ENCODE results near the gene CAPN9.
"Not testable (repeated sequence)": the region's sequence is repeated elsewhere in the genome, so short reads cannot be mapped to it uniquely, and the experiment has no call there.

Gene CAPN9

DNA sequence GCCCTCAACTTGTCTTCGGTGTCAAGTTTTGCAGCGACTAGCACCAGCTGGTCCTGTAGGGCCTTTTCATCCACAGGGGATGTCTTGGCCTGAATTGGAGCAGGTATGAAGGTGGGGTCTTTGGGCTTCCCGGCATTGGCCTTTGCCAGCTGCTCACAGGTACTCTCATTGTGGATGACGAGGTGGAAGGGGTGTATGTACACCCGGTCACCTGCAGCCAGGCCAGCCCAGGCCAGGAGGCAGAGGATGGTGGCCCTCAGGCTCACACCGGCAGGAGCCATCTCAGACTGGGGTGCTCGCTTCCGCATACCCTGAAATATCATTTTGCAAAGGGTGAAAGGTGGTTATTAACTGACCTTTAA, 36.7 kb upstream of the CAPN9 start:
- DNase-seq: no peak

- DNase-seq: no peak
Observed at GRCh38 chr1:230711245-230711644, 35.9 kb upstream of the CAPN9 start.

GRCh38 chr1:230712470-230712942, 34.7 kb upstream of the CAPN9 start:
- DNase-seq: no peak

DNA sequence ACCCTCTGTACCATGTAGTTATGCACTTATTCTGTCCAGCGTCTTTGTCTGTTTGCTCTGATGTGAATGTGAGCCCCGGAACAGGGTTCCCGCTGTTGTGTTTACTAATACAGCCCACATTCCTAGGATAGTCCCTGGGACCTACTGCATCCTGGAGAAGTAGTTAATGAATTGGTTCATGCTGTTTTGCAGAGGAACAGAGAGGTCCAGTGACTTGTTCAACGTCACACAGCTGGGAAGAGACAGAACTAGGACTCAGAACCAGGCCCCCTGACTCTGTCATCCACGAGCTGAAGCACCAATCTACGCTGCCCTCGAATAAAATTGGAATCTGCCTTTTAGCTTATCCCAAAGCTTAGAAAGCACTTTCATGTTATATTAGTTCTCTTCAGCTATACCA, 34.0 kb upstream of the CAPN9 start:
- DNase-seq: no peak

DNA sequence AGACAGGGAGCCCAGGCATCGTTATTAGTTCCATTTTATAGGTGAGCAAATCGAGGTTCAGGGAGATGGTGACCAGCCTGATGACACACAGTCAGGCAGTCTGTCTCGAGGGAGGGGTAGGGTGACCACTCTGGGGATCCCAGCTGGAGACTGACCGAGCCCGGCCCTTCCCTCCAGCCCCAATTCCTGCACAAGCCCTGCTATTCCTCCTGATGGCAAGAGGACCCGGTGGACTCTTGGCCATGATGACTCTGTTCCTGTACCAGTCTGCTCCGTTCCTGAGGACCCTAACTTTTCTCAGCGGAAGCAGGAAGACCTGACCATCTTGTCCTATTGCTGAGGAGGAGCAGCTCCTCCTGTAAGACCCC, 33.7 kb upstream of the CAPN9 start:
- no peak for DNase-seq

GRCh38 chr1:230713915-230714764, 33.0 kb upstream of the CAPN9 start, which contains the start of gene AGT:
TSS of gene AGT (minus strand) at chr1:230714122. CDS start at chr1:230710823, 3,299 bp downstream.
- DNase-seq: no peak

- DNase-seq: no peak
Observed at GRCh38 chr1:230715510-230715909, 31.7 kb upstream of the CAPN9 start.

- not testable (repeated sequence) for DNase-seq
Observed at GRCh38 chr1:230716453-230716852, 30.7 kb upstream of the CAPN9 start.

DNA sequence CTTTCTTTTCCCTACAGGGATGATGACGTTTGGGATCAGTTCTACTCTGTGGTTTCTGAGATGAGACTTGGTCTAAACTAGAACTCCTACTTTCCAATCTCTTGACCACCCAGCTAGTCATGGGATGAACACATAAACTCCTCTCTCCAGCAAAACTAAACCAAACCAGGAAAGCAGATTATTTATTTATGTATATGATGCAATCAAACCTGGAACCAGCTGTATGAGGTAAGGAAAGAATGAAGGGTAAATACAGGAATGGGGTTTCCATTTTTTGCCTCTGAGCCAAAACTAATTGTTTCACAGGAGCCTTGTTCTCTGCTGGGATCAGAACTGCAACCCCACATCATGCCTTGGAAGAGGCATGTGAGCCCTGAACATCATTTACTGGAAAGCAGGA, 29.9 kb upstream of the CAPN9 start:
- no peak for DNase-seq

DNA sequence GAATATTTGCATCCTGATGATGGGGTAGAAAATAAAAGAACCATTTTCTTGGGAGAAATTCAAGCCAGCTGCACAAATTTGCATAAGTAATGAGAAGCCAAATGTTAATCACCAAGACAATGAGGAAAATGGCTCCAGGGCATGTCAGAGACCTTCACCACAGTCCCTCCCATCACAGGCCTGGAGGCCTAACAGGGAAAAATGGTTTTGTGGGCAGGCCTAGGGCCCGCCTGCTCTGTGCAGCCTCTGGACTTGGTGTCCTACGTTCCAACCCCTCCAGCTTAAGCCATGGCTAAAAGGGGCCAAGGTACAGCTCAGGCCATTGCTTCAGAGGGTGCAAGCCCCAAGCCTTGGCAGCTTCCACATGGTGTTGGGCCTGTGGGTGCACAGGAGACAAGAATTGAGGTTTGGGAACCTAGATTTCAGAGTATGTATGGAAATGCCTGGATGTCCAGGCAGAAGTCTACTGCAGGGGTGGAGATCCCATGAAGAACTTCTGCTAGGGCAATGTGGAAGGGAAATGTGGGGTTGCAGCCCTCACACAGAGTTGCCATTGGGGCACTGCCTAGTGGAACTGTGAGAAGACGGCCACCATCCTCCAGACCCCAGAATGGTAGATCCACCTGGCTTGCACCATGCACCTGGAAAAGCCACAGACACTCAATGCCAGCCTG, 25.2 kb upstream of the CAPN9 start:
- not testable (repeated sequence) for DNase-seq

- no peak for DNase-seq
Observed at GRCh38 chr1:230725256-230726012, 21.8 kb upstream of the CAPN9 start.

DNA sequence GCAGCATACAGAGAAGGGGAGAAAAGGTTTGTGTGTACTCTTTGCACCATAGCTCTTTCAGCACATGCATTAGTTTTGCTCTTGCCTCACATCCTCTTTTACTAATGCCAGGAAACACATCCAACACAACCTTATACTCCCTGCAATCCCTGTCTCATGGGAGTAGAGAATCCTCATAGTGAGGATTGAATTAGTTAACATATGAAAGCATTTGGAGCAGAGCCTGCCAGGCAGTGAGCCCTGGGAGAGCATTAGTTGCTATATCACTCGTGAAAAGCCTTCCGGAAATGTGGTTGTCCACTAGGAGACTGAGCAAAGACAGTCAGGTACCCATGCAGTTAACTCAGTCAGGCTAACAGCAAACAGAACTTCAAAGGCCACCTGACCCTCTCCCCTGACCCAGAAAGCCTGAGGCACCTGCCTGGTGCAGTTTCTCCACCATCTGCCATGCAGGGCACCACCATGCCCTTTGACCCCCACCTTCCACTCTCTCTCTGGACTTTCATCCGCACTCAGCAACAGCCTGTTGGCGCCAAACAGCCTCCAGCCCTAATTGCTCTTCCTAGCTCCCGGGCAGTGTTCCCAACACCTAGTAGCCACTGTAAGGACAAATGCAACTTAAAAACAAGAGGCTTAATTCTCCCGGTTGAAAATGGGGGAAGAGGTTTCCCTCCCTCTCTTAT, 18.3 kb upstream of the CAPN9 start:
- no peak for DNase-seq

GRCh38 chr1:230730977-230731376, 16.2 kb upstream of the CAPN9 start:
- no peak for DNase-seq

- no peak for DNase-seq
Observed at GRCh38 chr1:230735447-230735846, 11.7 kb upstream of the CAPN9 start.

GRCh38 chr1:230737622-230738262, 9.4 kb upstream of the CAPN9 start:
- DNase-seq: no peak

- no peak for DNase-seq
Observed at GRCh38 chr1:230739564-230740290, 7.5 kb upstream of the CAPN9 start.

DNA sequence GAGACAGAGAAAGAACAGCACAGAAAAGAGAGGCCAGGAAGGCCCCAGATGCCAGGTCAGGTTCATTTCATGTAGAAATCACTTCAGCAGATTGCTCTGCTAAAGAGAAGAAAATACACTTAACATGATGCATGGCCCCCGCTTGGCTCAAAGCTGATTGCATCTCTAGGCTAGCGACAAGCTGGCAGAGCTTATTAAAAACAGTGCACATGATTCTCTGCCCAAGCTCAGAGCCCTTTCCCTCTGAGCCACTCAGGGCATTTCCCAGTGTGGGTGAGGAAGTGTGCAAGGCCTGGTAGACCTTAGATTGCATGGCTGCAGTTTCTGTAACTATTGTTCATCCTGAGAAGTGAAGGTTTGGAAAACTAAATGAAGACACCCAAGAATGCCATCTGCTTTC, 3.3 kb upstream of the CAPN9 start:
- DNase-seq: no peak

DNA sequence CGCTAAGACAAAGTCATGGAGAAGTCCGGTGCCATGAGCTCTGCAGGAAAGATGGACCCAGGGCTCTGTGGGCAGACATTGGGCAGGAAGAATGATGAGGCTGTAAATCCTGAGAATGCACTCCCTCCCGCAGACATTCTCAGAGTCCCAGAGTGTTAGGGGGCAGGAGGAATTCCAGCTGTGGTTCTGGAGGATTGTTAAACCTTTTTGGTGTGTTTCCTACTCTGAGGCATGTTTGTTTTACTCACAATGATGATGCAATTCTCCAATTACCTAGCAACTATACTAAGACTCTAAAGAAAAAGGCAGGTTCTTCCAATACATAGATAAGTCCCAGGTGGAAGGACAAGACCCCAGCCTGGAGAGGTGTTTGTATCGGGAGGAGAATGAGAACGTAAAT, 2.8 kb upstream of the CAPN9 start:
- no peak for DNase-seq

DNA sequence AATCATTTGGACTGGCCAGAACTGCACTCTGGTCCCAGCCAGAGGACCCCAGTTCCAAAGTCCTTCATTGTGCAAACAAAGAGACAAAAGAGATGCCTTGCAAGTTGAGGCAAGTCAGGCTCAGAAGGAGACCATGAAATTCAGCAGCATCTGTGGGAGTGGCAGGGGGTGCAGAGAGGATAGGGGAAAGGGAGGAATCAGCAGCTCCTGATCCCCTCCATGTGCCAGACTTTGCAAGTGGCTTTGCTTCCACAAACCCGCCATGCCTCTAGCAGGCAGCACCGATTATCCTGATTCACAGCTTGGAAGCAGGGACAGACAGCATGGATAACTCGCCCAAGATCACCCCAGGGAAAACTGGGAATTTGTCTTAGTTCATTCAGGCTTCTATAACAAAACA, 2.1 kb upstream of the CAPN9 start:
- DNase-seq: no peak

- DNase-seq: no peak
Observed at GRCh38 chr1:230746617-230747016, 571 bp upstream of the CAPN9 start.

All from activated gamma-delta T cell (primary cell).